Trophoblast cell (in vitro differentiated cells and primary cell): Measurements from ENCODE around the gene UBE2G2.

Source experiments
- DNase-seq, 2 donors: peaks; one replicate each; pipeline ENCODE4 v3.0.0-alpha.2; 2016
- H2AFZ ChIP-seq: 2 replicates; pipeline ENCODE4 v1.6.1; 2013; ENCODE audit warnings: low read length, moderate library complexity, mild to moderate bottlenecking; ENCODE audit not compliant: insufficient read depth, poor library complexity
- H2AK5ac ChIP-seq: 2 replicates; pipeline ENCODE4 v1.6.1; 2013; ENCODE audit warnings: mild to moderate bottlenecking, low read length
- H2BK120ac ChIP-seq: 2 replicates; pipeline ENCODE4 v1.6.1; 2013; ENCODE audit warnings: low read length, mild to moderate bottlenecking, moderate library complexity; ENCODE audit not compliant: insufficient read depth, poor library complexity
- H2BK12ac ChIP-seq: 2 replicates; pipeline ENCODE4 v1.6.1; 2013; ENCODE audit warnings: mild to moderate bottlenecking, low read length, moderate library complexity
- H2BK5ac ChIP-seq: 2 replicates; pipeline ENCODE4 v1.6.1; 2013; ENCODE audit warnings: low read length, low read depth, moderate library complexity, mild to moderate bottlenecking; ENCODE audit not compliant: poor library complexity
- H3K14ac ChIP-seq: 2 replicates; pipeline ENCODE4 v1.6.1; 2013; ENCODE audit warnings: mild to moderate bottlenecking, low read length
- H3K18ac ChIP-seq: 2 replicates; pipeline ENCODE4 v1.6.1; 2013; ENCODE audit warnings: mild to moderate bottlenecking, low read length
- H3K23ac ChIP-seq: 2 replicates; pipeline ENCODE4 v1.6.1; 2013; ENCODE audit warnings: low read length
- H3K27ac ChIP-seq: 2 replicates; pipeline ENCODE4 v1.5.1; 2013; ENCODE audit warnings: low read depth, mild to moderate bottlenecking, inconsistent platforms, low read length, moderate library complexity
- H3K27me3 ChIP-seq: 2 replicates; pipeline ENCODE4 v1.6.1; 2013; ENCODE audit warnings: inconsistent platforms, mild to moderate bottlenecking, low read length, moderate library complexity; ENCODE audit not compliant: insufficient read depth
- H3K36me3 ChIP-seq, 2 experiments: 1 replicate in 1 of 2; 2 replicates in 1 of 2; pipeline ENCODE4 v1.6.1; 2013; ENCODE audit warnings: low read length in 2 of 2, mild to moderate bottlenecking in 2 of 2, moderate library complexity in 1 of 2; ENCODE audit not compliant: insufficient read depth in 2 of 2, control insufficient read depth in 1 of 2
- H3K4ac ChIP-seq: 2 replicates; pipeline ENCODE4 v1.6.1; 2013; ENCODE audit warnings: low read depth, mild to moderate bottlenecking, low read length, moderate library complexity
- H3K4me1 ChIP-seq, 2 experiments: 1 replicate in 1 of 2; 2 replicates in 1 of 2; pipeline ENCODE4 v1.6.1; 2013; ENCODE audit warnings: low read length in 2 of 2, mild to moderate bottlenecking in 2 of 2, moderate library complexity in 1 of 2; ENCODE audit not compliant: insufficient read depth in 2 of 2, control insufficient read depth in 1 of 2
- H3K4me2 ChIP-seq: 2 replicates; pipeline ENCODE4 v1.6.1; 2013; ENCODE audit warnings: inconsistent platforms, mild to moderate bottlenecking, low read length, moderate library complexity
- H3K4me3 ChIP-seq: 2 replicates; pipeline ENCODE4 v1.5.1; 2013; ENCODE audit warnings: mild to moderate bottlenecking, low read depth, low read length, inconsistent platforms
- H3K79me1 ChIP-seq: one replicate; pipeline ENCODE4 v1.6.1; 2013; ENCODE audit warnings: low read length
- H3K79me2 ChIP-seq: 2 replicates; pipeline ENCODE4 v1.6.1; 2013; ENCODE audit warnings: low read length, mild to moderate bottlenecking; ENCODE audit not compliant: control insufficient read depth, insufficient read depth, poor library complexity
- H3K9ac ChIP-seq: 2 replicates; pipeline ENCODE4 v1.6.1; 2013; ENCODE audit warnings: mild to moderate bottlenecking, low read length
- H3K9me3 ChIP-seq: 2 replicates; pipeline ENCODE4 v1.6.1; 2013; ENCODE audit warnings: low read depth, mild to moderate bottlenecking, control low read depth, inconsistent platforms, low read length; ENCODE audit not compliant: insufficient read depth
- H4K12ac ChIP-seq: 2 replicates; pipeline ENCODE4 v1.6.1; 2013; ENCODE audit warnings: low read depth, mild to moderate bottlenecking, low read length, moderate library complexity
- H4K8ac ChIP-seq: 2 replicates; pipeline ENCODE4 v1.6.1; 2013; ENCODE audit warnings: low read depth, mild to moderate bottlenecking, low read length, moderate library complexity
- H4K91ac ChIP-seq: one replicate; pipeline ENCODE4 v1.6.1; 2013; ENCODE audit warnings: low read depth, mild to moderate bottlenecking, low read length, moderate library complexity
- WGBS: extraction: QIAGEN DNeasy Blood & Tissue Kit; methylation state at CpG from one replicate; pipeline ENCODE4 v1.1.7; 2013; ENCODE audit warnings: missing lambda C conversion rate; ENCODE audit not compliant: insufficient read length, insufficient coverage; ENCODE audit errors: extremely low coverage; 5-methylcytosine and 5-hydroxymethylcytosine counted together

UBE2G2 gene

DNA sequence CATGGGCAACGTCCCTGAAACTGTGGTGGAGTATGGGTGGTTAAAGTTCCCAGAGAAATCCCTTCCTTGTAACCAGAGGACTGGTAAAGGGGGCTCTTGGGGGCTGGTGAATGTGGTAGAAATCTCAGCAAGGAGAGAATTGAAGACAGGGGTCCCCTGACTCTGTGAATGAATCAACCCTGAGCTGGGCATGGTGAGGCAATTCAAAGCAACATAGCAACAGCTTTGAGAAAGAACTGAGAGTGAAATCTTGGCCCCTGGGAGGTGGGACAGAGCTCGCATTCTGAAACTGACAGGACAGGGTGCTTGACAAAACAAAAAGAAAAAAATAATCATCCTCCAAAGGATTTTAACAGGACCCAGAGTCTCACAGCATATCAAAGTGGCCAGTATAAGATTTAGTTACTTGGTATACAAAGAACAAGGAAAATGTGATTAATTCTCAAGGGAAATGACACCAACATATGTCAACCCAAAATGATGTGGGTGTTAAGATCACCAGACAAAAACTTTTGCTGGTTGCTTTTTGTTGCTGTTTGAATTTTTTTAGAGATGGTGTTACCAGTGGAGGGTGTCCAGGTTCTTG lies 28.0 kb upstream of the UBE2G2 start:
- H3K4me1 ChIP-seq: no peaks in the 10 kb centered on the region
- H2AK5ac ChIP-seq: no peak overlapping the region
- H3K23ac ChIP-seq: no peak overlapping the region
- H3K4me3 ChIP-seq: no peak overlapping the region
- no peak overlapping the region for H2BK5ac ChIP-seq
- H3K79me1 ChIP-seq: no peaks in the 10 kb centered on the region
- H3K18ac ChIP-seq: no peak overlapping the region
- no peak overlapping the region for H3K4me2 ChIP-seq
- no peak overlapping the region for H2AFZ ChIP-seq
- peaks cover 7% of the 10 kb centered on the region for H3K9me3 ChIP-seq
- H2BK12ac ChIP-seq: no peak overlapping the region
- H3K27ac ChIP-seq: no peak overlapping the region
- DNase-seq: no peak
- no peak overlapping the region for H3K14ac ChIP-seq
- no peak overlapping the region for H4K8ac ChIP-seq
- H2BK120ac ChIP-seq: no peak overlapping the region
- H3K27me3 ChIP-seq: no peaks in the 10 kb centered on the region
- no peaks in the 10 kb centered on the region for H3K36me3 ChIP-seq
- H3K79me2 ChIP-seq: no peaks in the 10 kb centered on the region
- no peak overlapping the region for H3K9ac ChIP-seq
- H3K4ac ChIP-seq: no peak overlapping the region
- no peak overlapping the region for H4K12ac ChIP-seq
- no peak overlapping the region for H4K91ac ChIP-seq
- WGBS: no CpG with 5 or more reads among the region's 2 CpGs

DNA sequence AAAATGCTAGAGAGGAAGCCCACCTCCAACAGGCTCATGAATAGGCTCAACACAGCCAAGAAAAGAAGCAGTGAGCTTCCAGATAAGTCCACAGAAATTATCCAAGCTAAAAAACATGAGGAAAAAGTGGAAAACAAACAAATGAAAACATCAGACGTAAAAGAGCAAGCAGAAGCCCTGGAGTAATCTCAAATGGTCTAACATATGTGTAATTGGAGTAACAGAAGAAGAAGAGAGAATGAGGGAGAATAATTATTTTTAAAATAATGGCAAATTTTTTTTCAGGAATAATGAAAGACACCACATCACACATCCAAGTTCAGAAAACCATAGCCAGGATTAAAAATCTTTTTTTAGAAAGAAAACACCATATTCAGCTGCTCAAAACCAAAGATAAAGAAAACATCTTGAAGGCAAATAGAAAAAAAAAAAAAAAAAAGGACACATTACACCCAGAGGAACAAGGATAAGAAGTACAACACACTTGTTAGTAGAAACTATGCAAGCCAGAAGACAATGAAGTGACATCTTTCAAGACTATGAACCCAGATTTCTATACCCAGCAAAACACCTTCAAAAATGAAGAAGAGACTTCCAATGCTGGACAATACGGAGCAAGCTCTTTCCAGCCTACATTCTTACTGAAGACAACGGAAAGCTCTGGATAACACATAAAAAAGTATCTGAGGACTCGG lies 26.9 kb upstream of the UBE2G2 start:
- Histone ChIP-seq H3K23ac (no peak overlapping the region), H3K4me3 (no peak overlapping the region), H2BK5ac (no peak overlapping the region), H3K27me3 (no peaks in the 10 kb centered on the region), H2AK5ac (no peak overlapping the region), H2BK12ac (no peak overlapping the region), H3K4me1 (no peaks in the 10 kb centered on the region), H4K12ac (no peak overlapping the region), H3K9me3 (peaks cover 9% of the 10 kb centered on the region), H3K9ac (no peak overlapping the region), H3K18ac (no peak overlapping the region), H4K91ac (no peak overlapping the region), H3K79me1 (no peaks in the 10 kb centered on the region), H3K4me2 (no peak overlapping the region), H3K36me3 (no peaks in the 10 kb centered on the region), H2AFZ (no peak overlapping the region), H3K27ac (no peak overlapping the region), H4K8ac (no peak overlapping the region), H2BK120ac (no peak overlapping the region), H3K79me2 (no peaks in the 10 kb centered on the region), H3K14ac (no peak overlapping the region), H3K4ac (no peak overlapping the region)
- no peak for DNase-seq
- WGBS: no CpG with 5 or more reads among the region's 4 CpGs

DNA sequence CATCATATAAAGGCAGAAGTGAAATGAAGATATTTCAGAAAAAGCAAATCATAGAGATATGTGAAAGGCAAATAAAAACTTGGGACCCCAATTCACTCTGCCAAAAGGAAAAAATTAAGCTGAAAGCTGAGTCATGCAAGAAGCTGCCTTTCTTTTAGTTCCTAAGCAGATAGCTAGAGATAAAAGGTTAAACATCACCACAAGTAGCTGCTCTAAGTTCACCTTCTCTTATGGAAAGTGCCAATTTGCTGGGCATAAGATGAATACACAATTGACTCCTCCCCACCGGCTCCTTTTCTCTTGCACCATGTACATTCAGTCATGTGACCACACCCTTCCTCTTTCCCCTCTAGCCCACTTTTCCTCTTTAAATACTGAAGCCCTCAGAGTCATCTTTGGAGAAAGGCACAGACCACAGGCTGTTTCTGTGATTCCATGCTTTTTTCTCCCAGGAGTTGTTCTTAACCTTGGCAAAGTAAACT lies 21.6 kb upstream of the UBE2G2 start:
- Histone ChIP-seq H3K14ac (no peak overlapping the region), H3K4me1 (peaks cover 4% of the 10 kb centered on the region in 2 experiments), H3K18ac (no peak overlapping the region), H2BK5ac (no peak overlapping the region), H3K27me3 (no peaks in the 10 kb centered on the region), H4K12ac (no peak overlapping the region), H3K9me3 (peaks cover 33% of the 10 kb centered on the region), H2BK120ac (no peak overlapping the region), H3K9ac (no peak overlapping the region), H3K79me1 (peaks cover 5% of the 10 kb centered on the region), H3K36me3 (no peaks in the 10 kb centered on the region), H2BK12ac (no peak overlapping the region), H2AFZ (no peak overlapping the region), H3K23ac (no peak overlapping the region), H4K91ac (no peak overlapping the region), H3K4me2 (no peak overlapping the region), H3K4ac (no peak overlapping the region), H3K4me3 (no peak overlapping the region), H3K27ac (no peak overlapping the region), H3K79me2 (peaks cover 2% of the 10 kb centered on the region), H4K8ac (no peak overlapping the region), H2AK5ac (no peak overlapping the region)
- WGBS: no CpG with 5 or more reads among the region's 1 CpG
- no peak for DNase-seq

DNA sequence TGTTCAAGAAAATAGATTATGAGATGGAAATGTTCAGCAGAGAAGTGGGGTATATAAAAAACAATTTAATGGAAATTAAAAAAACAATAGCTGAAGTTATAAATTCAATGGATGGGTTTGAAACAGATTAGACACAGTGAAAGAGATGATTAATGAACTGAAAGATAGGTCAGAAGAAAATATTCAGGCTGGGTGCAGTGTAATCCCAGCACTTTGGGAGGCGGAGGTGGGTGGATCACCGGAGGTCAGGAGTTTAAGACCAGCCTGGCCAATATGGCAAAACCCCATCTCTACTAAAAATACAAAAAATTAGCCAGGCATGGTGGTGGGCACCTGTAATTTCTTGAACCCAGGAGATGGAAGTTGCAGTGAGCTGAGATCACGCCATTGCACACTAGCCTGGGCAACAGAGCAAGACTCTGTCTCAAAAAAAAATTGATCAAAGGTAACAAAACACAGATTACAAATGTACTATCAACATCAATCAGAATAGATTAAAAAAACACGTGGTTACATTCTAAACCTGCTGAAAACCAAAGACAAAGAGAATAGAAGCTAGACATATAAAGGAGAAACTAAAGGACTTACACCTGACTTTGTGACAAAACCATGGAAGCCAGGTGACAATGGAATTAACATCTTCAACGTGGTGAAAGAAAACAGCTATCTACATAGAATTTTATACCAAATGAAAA lies 21.0 kb upstream of the UBE2G2 start:
- Histone ChIP-seq H3K9ac (no peak overlapping the region), H3K36me3 (no peaks in the 10 kb centered on the region), H3K4me1 (peaks cover 4% of the 10 kb centered on the region in 2 experiments), H2BK12ac (no peak overlapping the region), H3K4me3 (no peak overlapping the region), H4K12ac (no peak overlapping the region), H3K4ac (no peak overlapping the region), H3K9me3 (peaks cover 30% of the 10 kb centered on the region), H4K91ac (no peak overlapping the region), H2BK5ac (no peak overlapping the region), H3K14ac (no peak overlapping the region), H3K79me1 (peaks cover 9% of the 10 kb centered on the region), H3K27ac (no peak overlapping the region), H3K79me2 (peaks cover 5% of the 10 kb centered on the region), H2AK5ac (no peak overlapping the region), H4K8ac (no peak overlapping the region), H2BK120ac (no peak overlapping the region), H2AFZ (no peak overlapping the region), H3K27me3 (no peaks in the 10 kb centered on the region), H3K18ac (no peak overlapping the region), H3K23ac (no peak overlapping the region), H3K4me2 (no peak overlapping the region)
- no peak for DNase-seq
- no CpG with 5 or more reads among the region's 5 CpGs for WGBS
